HG03442 (cell line): Measurements from ENCODE around the gene COL4A2.

Experiments
- ATAC-seq: cut with Tn5 transposase; IDR thresholded peaks from one replicate; pipeline ENCODE4 v1.9.1; 2021; ENCODE audit warnings: mild to moderate bottlenecking, moderate library complexity; ENCODE audit not compliant: unreplicated experiment

The COL4A2 gene

GRCh38 chr13:110506859-110507566, 199.9 kb downstream of the COL4A2 start:
- no peak for ATAC-seq

- no peak for ATAC-seq
These were observed 200.7 kb downstream of the COL4A2 start for GRCh38 chr13:110507678-110508381.

GRCh38 chr13:110509478-110509926, 202.4 kb downstream of the COL4A2 start:
- ATAC-seq: no peak

GRCh38 chr13:110509971-110510786, 203.1 kb downstream of the COL4A2 start:
- peak; percentile 51 for ATAC-seq

- no peak for ATAC-seq
These were observed 204.6 kb downstream of the COL4A2 start for GRCh38 chr13:110511509-110512181.

GRCh38 chr13:110512198-110512740, 205.2 kb downstream of the COL4A2 start:
- ATAC-seq: no peak

- no peak for ATAC-seq
These were observed 209.4 kb downstream of the COL4A2 start for GRCh38 chr13:110516500-110516899.

- no peak for ATAC-seq
These were observed 210.6 kb downstream of the COL4A2 start for GRCh38 chr13:110517505-110518225.

- no peak for ATAC-seq
These were observed 211.1 kb downstream of the COL4A2 start for GRCh38 chr13:110518226-110518525.

GRCh38 chr13:110518571-110518970, 211.5 kb downstream of the COL4A2 start:
- ATAC-seq: no peak

- no peak for ATAC-seq
These were observed 212.0 kb downstream of the COL4A2 start for GRCh38 chr13:110519046-110519445.

- ATAC-seq: no peak
These were observed 212.4 kb downstream of the COL4A2 start for GRCh38 chr13:110519506-110519905.

GRCh38 chr13:110520431-110521295, 213.6 kb downstream of the COL4A2 start:
- no peak for ATAC-seq

- ATAC-seq: no peak
These were observed 214.2 kb downstream of the COL4A2 start for GRCh38 chr13:110521296-110521680.

- no peak for ATAC-seq
These were observed 214.9 kb downstream of the COL4A2 start for GRCh38 chr13:110521946-110522345.

GRCh38 chr13:110522721-110523120, 215.6 kb downstream of the COL4A2 start:
- no peak for ATAC-seq

- ATAC-seq: no peak
These were observed 216.1 kb downstream of the COL4A2 start for GRCh38 chr13:110523180-110523579.

GRCh38 chr13:110523838-110524540, 216.9 kb downstream of the COL4A2 start:
- no peak for ATAC-seq
